ENCODE data around the gene WDR46. TPM values are rescaled to one million over a fixed set of nuclear protein-coding genes. Genes with fewer than 3 reads are reported as not detected.

WDR46 gene
- total RNA-seq, 1 donor, result 99.7 TPM

DNA sequence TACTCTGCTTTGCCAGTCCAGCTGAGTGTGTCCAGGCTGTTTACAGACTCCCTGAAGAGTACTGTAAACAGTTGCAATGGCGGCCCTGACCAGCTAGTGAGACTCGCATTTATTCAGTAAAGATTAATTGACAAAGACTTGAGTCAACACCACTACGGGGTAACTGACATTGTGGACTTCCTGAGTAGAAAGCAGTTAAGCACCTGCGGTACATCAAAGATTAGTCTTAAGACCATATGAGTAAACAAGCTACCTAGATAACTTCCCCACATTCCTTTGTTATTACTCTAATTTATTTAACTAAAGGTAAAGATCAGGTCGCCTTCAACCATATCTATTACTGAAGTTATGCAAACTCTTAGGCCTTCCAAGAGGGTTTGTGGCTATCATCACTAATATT is 30.0 kb downstream of the WDR46 start:
- no peak overlapping the region for H3K4me3 ChIP-seq (ENCODE audit: low read depth, low read length)
- TF ChIP-seq, protein P1, sequence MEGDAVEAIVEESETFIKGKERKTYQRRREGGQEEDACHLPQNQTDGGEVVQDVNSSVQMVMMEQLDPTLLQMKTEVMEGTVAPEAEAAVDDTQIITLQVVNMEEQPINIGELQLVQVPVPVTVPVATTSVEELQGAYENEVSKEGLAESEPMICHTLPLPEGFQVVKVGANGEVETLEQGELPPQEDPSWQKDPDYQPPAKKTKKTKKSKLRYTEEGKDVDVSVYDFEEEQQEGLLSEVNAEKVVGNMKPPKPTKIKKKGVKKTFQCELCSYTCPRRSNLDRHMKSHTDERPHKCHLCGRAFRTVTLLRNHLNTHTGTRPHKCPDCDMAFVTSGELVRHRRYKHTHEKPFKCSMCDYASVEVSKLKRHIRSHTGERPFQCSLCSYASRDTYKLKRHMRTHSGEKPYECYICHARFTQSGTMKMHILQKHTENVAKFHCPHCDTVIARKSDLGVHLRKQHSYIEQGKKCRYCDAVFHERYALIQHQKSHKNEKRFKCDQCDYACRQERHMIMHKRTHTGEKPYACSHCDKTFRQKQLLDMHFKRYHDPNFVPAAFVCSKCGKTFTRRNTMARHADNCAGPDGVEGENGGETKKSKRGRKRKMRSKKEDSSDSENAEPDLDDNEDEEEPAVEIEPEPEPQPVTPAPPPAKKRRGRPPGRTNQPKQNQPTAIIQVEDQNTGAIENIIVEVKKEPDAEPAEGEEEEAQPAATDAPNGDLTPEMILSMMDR (IDR thresholded peaks at IDR 0.05; ENCODE audit: insufficient read depth, low read depth, low read length), result no peak
- no peak for DNase-seq (ENCODE audit: low read depth)

DNA sequence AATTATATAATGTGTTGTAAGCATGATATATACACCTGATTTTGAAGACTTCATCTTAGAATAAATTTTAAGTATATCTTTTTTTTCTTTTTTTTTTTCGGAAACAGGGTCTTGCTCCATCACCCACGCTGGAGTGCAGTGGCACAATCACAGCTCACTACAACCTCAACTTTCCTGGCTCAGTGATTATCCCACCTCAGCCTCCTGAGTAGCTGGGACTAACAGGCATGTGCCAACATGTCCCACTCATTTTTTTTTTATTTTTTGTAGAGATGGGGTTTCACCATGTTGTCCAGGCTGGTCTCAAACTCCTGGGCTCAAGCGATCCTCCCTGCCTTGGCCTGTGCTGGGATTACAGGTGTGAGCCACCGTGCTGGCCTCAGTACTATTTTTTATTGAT is 34.4 kb downstream of the WDR46 start:
- H3K4me3 ChIP-seq (ENCODE audit: low read depth, low read length), result no peak overlapping the region
- TF ChIP-seq, protein P1 (IDR thresholded peaks at IDR 0.05; ENCODE audit: insufficient read depth, low read depth, low read length), result no peak
- DNase-seq (ENCODE audit: low read depth), result no peak

DNA sequence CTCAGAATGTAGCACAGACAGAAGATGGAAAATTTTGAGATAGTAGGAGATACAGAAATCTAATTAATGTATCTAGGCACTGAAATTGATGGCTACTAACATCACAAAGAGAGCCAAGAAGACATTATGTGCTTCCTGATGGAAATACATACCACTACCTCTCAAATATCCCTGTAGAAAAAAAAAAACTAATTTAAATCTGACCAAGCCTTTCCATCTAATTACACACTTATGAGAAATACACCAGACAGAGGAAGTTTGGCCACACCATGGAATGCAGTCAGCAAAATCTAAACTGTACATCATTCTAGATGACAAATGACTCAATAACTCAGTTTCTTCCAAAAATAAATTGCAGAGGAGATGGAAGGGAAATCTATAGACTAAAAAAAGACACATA is 36.3 kb downstream of the WDR46 start:
- no peak overlapping the region for H3K4me3 ChIP-seq (ENCODE audit: low read depth, low read length)
- TF ChIP-seq, protein P1 (IDR thresholded peaks at IDR 0.05; ENCODE audit: insufficient read depth, low read depth, low read length), result no peak
- DNase-seq (ENCODE audit: low read depth), result no peak

DNA sequence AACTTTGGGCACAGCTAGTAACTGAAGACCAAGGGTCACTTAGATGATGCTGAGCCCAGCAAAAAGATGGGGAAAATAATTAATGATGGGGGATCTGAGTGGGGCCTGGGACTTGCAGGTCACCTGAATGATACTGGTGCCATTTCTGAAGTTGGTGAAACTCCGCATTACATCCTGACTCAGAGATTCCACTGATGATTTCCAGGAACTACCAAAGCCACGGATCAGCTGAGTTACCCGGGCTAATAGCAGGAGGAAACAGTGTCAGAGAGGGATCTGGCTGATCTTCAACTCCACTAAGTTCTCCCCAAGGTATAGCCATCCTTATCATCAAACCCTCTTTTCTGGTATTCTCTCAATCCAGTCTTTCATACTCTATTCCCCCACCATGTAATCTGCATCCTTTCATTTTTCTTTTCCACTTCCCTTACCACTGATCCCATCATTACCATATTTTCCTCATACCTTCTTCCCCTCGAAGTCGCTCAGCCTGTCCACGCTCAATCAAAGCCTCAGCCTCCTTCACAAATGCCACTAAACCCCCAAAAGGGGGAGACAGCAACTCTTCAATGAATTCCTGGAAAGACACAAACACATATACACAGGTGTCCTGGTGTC is 37.5 kb downstream of the WDR46 start:
- no peak overlapping the region for H3K4me3 ChIP-seq (ENCODE audit: low read depth, low read length)
- TF ChIP-seq, protein P1 (IDR thresholded peaks at IDR 0.05; ENCODE audit: insufficient read depth, low read depth, low read length), result no peak
- DNase-seq (ENCODE audit: low read depth), result no peak

DNA sequence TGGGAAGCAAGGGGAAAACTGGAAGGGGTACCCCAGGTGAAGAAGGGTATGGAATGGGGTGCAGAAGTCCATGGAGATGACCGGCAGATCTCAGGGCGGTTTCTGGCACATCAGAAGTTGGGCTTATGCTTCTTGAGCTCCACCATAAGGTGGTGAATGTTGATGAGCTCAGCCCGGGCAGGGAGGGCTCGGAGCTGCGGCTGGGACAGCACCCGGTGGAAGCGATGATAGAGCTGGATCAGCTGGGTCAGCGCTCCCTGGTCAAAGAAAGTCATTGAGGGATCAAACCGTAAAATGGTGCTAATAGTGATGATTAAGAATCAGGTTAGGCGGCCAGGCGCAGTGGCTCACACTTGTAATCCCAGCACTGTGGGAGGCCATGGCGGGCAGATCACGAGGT is 38.3 kb downstream of the WDR46 start:
- DNase-seq (ENCODE audit: low read depth), result no peak
- H3K4me3 ChIP-seq (ENCODE audit: low read depth, low read length), result no peak overlapping the region
- TF ChIP-seq, protein P1 (IDR thresholded peaks at IDR 0.05; ENCODE audit: insufficient read depth, low read depth, low read length), result no peak

DNA sequence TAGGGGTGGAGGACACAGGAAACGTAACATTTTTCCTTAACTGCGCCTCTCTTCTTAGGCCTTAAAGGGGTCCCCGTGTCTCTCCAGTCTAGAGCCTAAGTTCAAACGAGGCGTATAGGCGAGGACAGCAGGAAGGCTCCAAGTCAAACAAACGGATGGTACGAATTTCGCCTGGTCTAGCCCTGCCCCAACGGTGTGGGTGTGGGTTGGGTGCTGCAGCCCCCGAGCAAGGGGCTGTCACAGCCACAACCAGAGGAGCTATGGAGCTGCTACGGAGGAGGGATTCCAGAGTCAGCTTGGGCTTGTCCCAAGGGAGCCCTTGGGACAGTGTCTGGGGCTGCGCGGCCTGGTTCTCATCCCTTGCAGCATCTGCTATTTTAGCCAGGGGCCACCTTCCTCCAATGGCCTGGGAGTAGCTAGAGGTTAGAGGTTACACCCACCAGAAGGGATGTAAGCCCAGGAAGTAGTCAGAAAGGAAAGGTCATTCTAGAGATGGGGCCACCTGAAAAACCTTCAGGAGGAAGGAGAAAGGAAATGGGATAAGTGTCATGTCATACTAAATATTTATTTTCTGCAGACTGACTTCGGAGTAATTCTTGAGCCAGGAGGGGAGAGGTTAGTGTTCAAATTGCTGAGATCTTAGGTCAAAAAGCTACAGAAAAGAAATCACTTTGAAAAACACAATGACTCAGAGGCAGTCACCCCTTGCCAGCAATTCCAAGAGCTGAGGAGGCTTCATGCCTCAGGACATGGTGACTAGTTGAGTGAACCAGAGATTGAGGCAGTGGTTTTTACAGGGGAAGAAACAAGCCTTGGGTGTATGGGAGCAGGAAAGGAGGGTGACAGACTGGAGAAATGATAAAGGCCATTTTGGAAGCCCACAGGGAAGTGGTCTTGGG is 39.1 kb downstream of the WDR46 start:
- DNase-seq (ENCODE audit: low read depth), result peak; percentile 62
- TF ChIP-seq, protein P1 (IDR thresholded peaks at IDR 0.05; ENCODE audit: insufficient read depth, low read depth, low read length), result no peak
- H3K4me3 ChIP-seq (ENCODE audit: low read depth, low read length), result peak overlapping the region; percentile 78
